ENCODE results near the gene PCYT2. TPM values are rescaled to one million over a fixed set of nuclear protein-coding genes. Genes with fewer than 3 reads are reported as not detected.
A peak's percentile ranks its signal among the peaks of the same experiment; 100 is the strongest.

Gene PCYT2
- total RNA-seq, 1 experiment from 2014 or later = 151 TPM

- H3K27me3 ChIP-seq (replicated peaks; ENCODE audit: control insufficient read depth, insufficient read depth, low read length) = no peaks in the 10 kb centered on the region
- peaks cover 28% of the 10 kb centered on the region for H3K4me1 Mint-ChIP-seq (ENCODE audit: low read depth, unreplicated experiment)
- H3K27ac Mint-ChIP-seq (ENCODE audit: unreplicated experiment) = peak within 1 kb of the TSS; percentile 90
- H3K4me1 ChIP-seq = peaks cover 11% of the 10 kb centered on the region
- peak within 1 kb of the TSS; percentile 86 for H3K4me3 ChIP-seq (ENCODE audit: low read depth, low read length)
- peaks cover 95% of the 10 kb centered on the region for H3K36me3 Mint-ChIP-seq (ENCODE audit: insufficient read depth, unreplicated experiment)
- BruUV-seq (replicated peaks) = no TSS peak
- no peaks in the 10 kb centered on the region for H3K9me3 ChIP-seq
- H3K27me3 Mint-ChIP-seq (ENCODE audit: insufficient read depth, unreplicated experiment) = no peaks in the 10 kb centered on the region
- peak; percentile 77 to 84 for DNase-seq
- ChIA-PET CTCF (interaction anchor here (0.5 to 1.5 kb wide), 3 partner anchors 42 to 288 kb away, joined by 3 to 5 read pairs (median 5); no protein-coding TSS in a partner anchor), POLR2A (interaction anchor here (0.6 to 1.3 kb wide), 3 partner anchors 9 to 162 kb away, joined by 3 to 11 read pairs (median 4); partner anchors contain the start of gene MAFG)
- intact Hi-C loops (cut with micrococcal nuclease; ENCODE audit: unreplicated experiment) = loop anchor here (1.0 kb wide), 1 partner anchor 9 kb away; no protein-coding TSS in a partner anchor
- no peaks in the 10 kb centered on the region for H3K9me3 Mint-ChIP-seq (ENCODE audit: unreplicated experiment)
- H3K4me3 Mint-ChIP-seq (ENCODE audit: unreplicated experiment) = peak within 1 kb of the TSS; percentile 93
- no peak for TF ChIP-seq CTCF (IDR thresholded peaks at IDR 0.05; ENCODE audit: insufficient read depth in 1 of 2, low read depth in 1 of 2, low read length in 1 of 2, severe bottlenecking in 1 of 2, unreplicated experiment in 1 of 2)
- H3K36me3 ChIP-seq (ENCODE audit: control insufficient read depth, insufficient read depth, low read length) = peaks cover 14% of the 10 kb centered on the region
These were observed 6.5 kb upstream of the PCYT2 start, which contains the start of gene SIRT7 for GRCh38 chr17:81917565-81918332. SIRT7 (minus strand) TSS chr17:81918176; CDS start chr17:81918131, 45 bp downstream.

DNA sequence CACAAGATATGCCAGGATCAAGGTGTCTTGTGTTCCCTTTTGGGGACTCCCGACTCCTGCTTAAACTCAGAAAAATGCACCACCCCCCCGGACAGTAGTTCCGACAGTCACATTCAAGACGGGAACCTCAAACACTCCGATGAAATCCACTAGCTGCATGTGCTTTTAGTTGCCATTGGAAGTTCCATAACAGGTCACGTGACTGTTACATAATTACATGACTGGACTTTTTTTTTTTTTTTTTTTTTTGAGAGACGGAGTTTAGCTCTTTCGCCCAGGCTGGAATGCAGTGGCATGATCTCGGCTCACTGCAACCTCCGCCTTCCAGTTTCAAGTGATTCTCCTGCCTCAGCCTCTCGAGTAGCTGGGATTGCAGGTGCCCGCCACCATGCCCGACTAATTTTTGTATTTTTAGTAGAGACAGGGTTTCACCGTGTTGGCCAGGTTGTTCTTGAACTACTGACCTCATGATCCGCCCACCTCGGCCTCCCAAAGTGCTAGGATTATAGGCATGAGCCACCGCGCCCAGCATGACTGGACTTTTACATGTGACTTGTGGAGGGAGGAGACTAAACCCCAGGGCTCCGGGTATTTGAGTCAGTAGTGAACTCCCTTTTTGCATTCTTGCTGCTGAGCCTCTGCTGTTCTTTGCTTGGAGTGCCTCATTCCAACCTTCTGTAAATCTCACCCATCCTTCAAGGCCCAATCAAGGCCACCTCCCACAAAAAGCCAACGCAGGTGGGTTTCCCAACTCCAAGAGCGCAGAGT, 5.2 kb upstream of the PCYT2 start:
- H3K27me3 ChIP-seq (replicated peaks; ENCODE audit: control insufficient read depth, insufficient read depth, low read length) = no peaks in the 10 kb centered on the region
- TF ChIP-seq CTCF (IDR thresholded peaks at IDR 0.05; ENCODE audit: insufficient read depth in 1 of 2, low read depth in 1 of 2, low read length in 1 of 2, severe bottlenecking in 1 of 2, unreplicated experiment in 1 of 2) = no peak
- Mint-ChIP-seq H3K9me3 (ENCODE audit: unreplicated experiment) (no peaks in the 10 kb centered on the region), H3K36me3 (ENCODE audit: insufficient read depth, unreplicated experiment) (peaks cover 95% of the 10 kb centered on the region), H3K4me3 (ENCODE audit: unreplicated experiment) (peak overlapping the region; percentile 93), H3K27ac (ENCODE audit: unreplicated experiment) (peak overlapping the region; percentile 90), H3K4me1 (ENCODE audit: low read depth, unreplicated experiment) (peaks cover 36% of the 10 kb centered on the region), H3K27me3 (ENCODE audit: insufficient read depth, unreplicated experiment) (no peaks in the 10 kb centered on the region)
- CTCF ChIA-PET = interaction anchor here (0.6 to 1.5 kb wide), 8 partner anchors 11 to 1792 kb away, joined by 3 to 5 read pairs (median 4); no protein-coding TSS in a partner anchor
- peaks cover 15% of the 10 kb centered on the region for H3K36me3 ChIP-seq (ENCODE audit: control insufficient read depth, insufficient read depth, low read length)
- intact Hi-C loops (cut with micrococcal nuclease; ENCODE audit: unreplicated experiment) = no loop called here
- H3K4me3 ChIP-seq (ENCODE audit: low read depth, low read length) = peak overlapping the region; percentile 86
- POLR2A ChIA-PET = interaction anchor here (0.6 to 1.1 kb wide), 5 partner anchors 10 to 79 kb away, joined by 3 to 9 read pairs (median 5); no protein-coding TSS in a partner anchor
- no peaks in the 10 kb centered on the region for H3K9me3 ChIP-seq
- H3K4me1 ChIP-seq = peaks cover 14% of the 10 kb centered on the region
- no peak for DNase-seq
- no TSS peak for BruUV-seq (replicated peaks)

GRCh38 chr17:81915331-81915730, 4.1 kb upstream of the PCYT2 start:
- peaks cover 14% of the 10 kb centered on the region for H3K4me1 ChIP-seq

More at GRCh38 chr17:81915331-81915730, 4.1 kb upstream of the PCYT2 start:
- no TSS peak for BruUV-seq (replicated peaks)
- H3K27me3 Mint-ChIP-seq (ENCODE audit: insufficient read depth, unreplicated experiment) = no peaks in the 10 kb centered on the region
- TF ChIP-seq CTCF (IDR thresholded peaks at IDR 0.05; ENCODE audit: insufficient read depth in 1 of 2, low read depth in 1 of 2, low read length in 1 of 2, severe bottlenecking in 1 of 2, unreplicated experiment in 1 of 2) = no peak
- H3K36me3 ChIP-seq (ENCODE audit: control insufficient read depth, insufficient read depth, low read length) = peaks cover 14% of the 10 kb centered on the region
- peaks cover 36% of the 10 kb centered on the region for H3K4me1 Mint-ChIP-seq (ENCODE audit: low read depth, unreplicated experiment)
- no peak overlapping the region for H3K4me3 ChIP-seq (ENCODE audit: low read depth, low read length)
- no peaks in the 10 kb centered on the region for H3K27me3 ChIP-seq (replicated peaks; ENCODE audit: control insufficient read depth, insufficient read depth, low read length)
- intact Hi-C loops (cut with micrococcal nuclease; ENCODE audit: unreplicated experiment) = no loop called here
- H3K9me3 ChIP-seq = no peaks in the 10 kb centered on the region
- no peak overlapping the region for H3K4me3 Mint-ChIP-seq (ENCODE audit: unreplicated experiment)
- CTCF ChIA-PET = no interaction called here
- no peak for DNase-seq
- POLR2A ChIA-PET = interaction anchor here (0.6 kb wide), 1 partner anchor 82 kb away, joined by 3 read pairs; the partner anchor contains the start of gene MCRIP1
- no peak overlapping the region for H3K27ac Mint-ChIP-seq (ENCODE audit: unreplicated experiment)
- no peaks in the 10 kb centered on the region for H3K9me3 Mint-ChIP-seq (ENCODE audit: unreplicated experiment)
- peaks cover 94% of the 10 kb centered on the region for H3K36me3 Mint-ChIP-seq (ENCODE audit: insufficient read depth, unreplicated experiment)

All from Caco-2 (cell line).